Neural progenitor cell (in vitro differentiated cells): ENCODE results near the gene UNC13B. TPM values are rescaled to one million over a fixed set of nuclear protein-coding genes. Genes with fewer than 3 reads are reported as not detected.

Experiments
- DNase-seq: peaks from one replicate; pipeline ENCODE4 v3.0.0-alpha.2; 2016; ENCODE audit warnings: low spot score
- H2AFZ ChIP-seq: fragments of 200-600 bp; sonication (generic); replicated peaks from 2 replicates; pipeline ENCODE4 v1.6.1; 2016; ENCODE audit warnings: antibody characterized with exemption
- H3F3A ChIP-seq: fragments of 200-600 bp; sonication (generic); 2 replicates; pipeline ENCODE4 v1.6.1; 2016; ENCODE audit warnings: antibody characterized with exemption, low read depth
- H3K27ac ChIP-seq: fragments of 200-600 bp; sonication (generic); 2 replicates; pipeline ENCODE4 v1.5.1; 2016; ENCODE audit warnings: mild to moderate bottlenecking
- H3K27me3 ChIP-seq: fragments of 200-600 bp; sonication (generic); 2 replicates; pipeline ENCODE4 v1.6.1; 2016; ENCODE audit warnings: mild to moderate bottlenecking, moderate library complexity
- H3K36me3 ChIP-seq: fragments of 200-600 bp; sonication (generic); 2 replicates; pipeline ENCODE4 v1.5.1; 2016
- H3K4me1 ChIP-seq: fragments of 200-600 bp; sonication (generic); 2 replicates; pipeline ENCODE4 v1.6.1; 2016; ENCODE audit warnings: mixed run types
- H3K4me2 ChIP-seq: fragments of 200-600 bp; sonication (generic); 2 replicates; pipeline ENCODE4 v1.6.1; 2016
- H3K4me3 ChIP-seq: fragments of 200-600 bp; sonication (generic); 2 replicates; pipeline ENCODE4 v1.5.1; 2016
- H3K79me2 ChIP-seq: fragments of 200-600 bp; sonication (generic); 2 replicates; pipeline ENCODE4 v1.6.1; 2016; ENCODE audit warnings: low read depth
- H3K9ac ChIP-seq: fragments of 200-600 bp; sonication (generic); 2 replicates; pipeline ENCODE4 v1.6.1; 2016
- H3K9me3 ChIP-seq: fragments of 200-600 bp; sonication (generic); 2 replicates; pipeline ENCODE4 v1.5.1; 2016; ENCODE audit warnings: low read depth
- H4K20me1 ChIP-seq: fragments of 200-600 bp; sonication (generic); 2 replicates; pipeline ENCODE4 v1.6.1; 2016; ENCODE audit warnings: low read depth
- H3K27ac Mint-ChIP-seq: 3 replicates; pipeline ENCODE4 v1.8.0; 2021; ENCODE audit warnings: mixed read lengths
- H3K27me3 Mint-ChIP-seq: 2 replicates; pipeline ENCODE4 v1.8.0; 2022; ENCODE audit warnings: low read depth, mild to moderate bottlenecking, inconsistent platforms, moderate library complexity, mixed read lengths; ENCODE audit not compliant: insufficient read depth
- H3K36me3 Mint-ChIP-seq: 3 replicates; pipeline ENCODE4 v1.8.0; 2021; ENCODE audit warnings: mixed read lengths
- H3K4me1 Mint-ChIP-seq: 3 replicates; pipeline ENCODE4 v1.8.0; 2021; ENCODE audit warnings: mixed read lengths
- H3K4me3 Mint-ChIP-seq: 3 replicates; pipeline ENCODE4 v1.8.0; 2021; ENCODE audit warnings: mild to moderate bottlenecking, moderate library complexity, mixed read lengths
- H3K9me3 Mint-ChIP-seq: 3 replicates; pipeline ENCODE4 v1.8.0; 2020; ENCODE audit warnings: mixed read lengths
- CTCF ChIP-seq: fragments of 200-600 bp; sonication (generic); IDR thresholded peaks from 2 replicates; pipeline ENCODE4 v1.5.1; 2017; ENCODE audit warnings: antibody characterized with exemption, mild to moderate bottlenecking
- EZH2 ChIP-seq: fragments of 200-600 bp; sonication (generic); IDR thresholded peaks from 2 replicates; pipeline ENCODE4 v1.6.1; 2017; ENCODE audit warnings: antibody characterized with exemption, mild to moderate bottlenecking, moderate library complexity
- EZH2phosphoT487 ChIP-seq: fragments of 200-600 bp; sonication (generic); IDR thresholded peaks from 2 replicates; pipeline ENCODE4 v1.6.1; 2017; ENCODE audit warnings: antibody characterized with exemption
- total RNA-seq: library from RNA; depleted of rRNA; stranded (reverse); fragments of >200 nt; gene quantifications from 2 replicates; pipeline ENCODE4 v1.2.3, GENCODE V29; 2015; ENCODE audit warnings: low replicate concordance

UNC13B gene
- total RNA-seq, 1 donor from 2014 or later = 40.7 TPM

- H3K79me2 ChIP-seq = peaks cover 55% of the 10 kb centered on the region
- no peak overlapping the region for H3K9ac ChIP-seq
- no peak overlapping the region for H3K4me2 ChIP-seq
- TF ChIP-seq EZH2phosphoT487 (no peak), CTCF (no peak), EZH2 (no peak)
- H3K36me3 ChIP-seq = no peaks in the 10 kb centered on the region
- Mint-ChIP-seq H3K36me3 (peaks cover 2% of the 10 kb centered on the region), H3K27ac (no peak overlapping the region), H3K27me3 (peaks cover 2% of the 10 kb centered on the region), H3K9me3 (no peaks in the 10 kb centered on the region), H3K4me3 (no peak overlapping the region), H3K4me1 (peaks cover 3% of the 10 kb centered on the region)
- no peak overlapping the region for H3K4me3 ChIP-seq
- no peaks in the 10 kb centered on the region for H3K27me3 ChIP-seq
- no peak for DNase-seq
- H2AFZ ChIP-seq = no peak overlapping the region
- no peaks in the 10 kb centered on the region for H3K4me1 ChIP-seq
- no peaks in the 10 kb centered on the region for H3F3A ChIP-seq
- H3K9me3 ChIP-seq = no peaks in the 10 kb centered on the region
- no peak overlapping the region for H3K27ac ChIP-seq
- H4K20me1 ChIP-seq = no peaks in the 10 kb centered on the region
These were observed 7.2 kb downstream of the UNC13B start for GRCh38 chr9:35168963-35169362.

DNA sequence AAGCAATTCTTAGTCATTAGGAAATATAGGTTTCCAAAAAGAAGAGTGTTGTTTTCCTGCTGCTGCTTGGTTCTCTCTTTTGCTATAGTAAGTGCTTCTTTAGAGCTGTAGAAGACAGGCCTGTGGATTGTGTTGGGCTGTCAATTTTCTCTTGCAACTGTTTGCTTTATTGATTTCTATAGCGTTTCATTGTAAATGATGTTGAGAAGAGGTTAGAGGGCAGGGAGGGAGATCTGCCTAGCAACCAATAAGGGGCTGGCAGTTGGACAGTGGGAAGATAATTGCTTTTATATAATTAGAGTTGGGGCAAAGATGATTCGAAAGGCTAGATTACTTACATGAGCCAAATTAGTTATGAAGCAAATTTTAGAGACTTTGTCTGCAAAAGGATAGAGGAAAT lies 11.1 kb downstream of the UNC13B start:
- Histone ChIP-seq H3F3A (no peaks in the 10 kb centered on the region), H3K4me1 (no peaks in the 10 kb centered on the region), H3K27ac (no peak overlapping the region), H2AFZ (no peak overlapping the region), H4K20me1 (no peaks in the 10 kb centered on the region), H3K9ac (no peak overlapping the region), H3K9me3 (no peaks in the 10 kb centered on the region), H3K27me3 (no peaks in the 10 kb centered on the region), H3K4me2 (no peak overlapping the region), H3K36me3 (no peaks in the 10 kb centered on the region), H3K79me2 (peaks cover 29% of the 10 kb centered on the region), H3K4me3 (no peak overlapping the region)
- H3K4me1 Mint-ChIP-seq = peaks cover 3% of the 10 kb centered on the region
- no peak for DNase-seq
- H3K9me3 Mint-ChIP-seq = peaks cover 6% of the 10 kb centered on the region
- no peak overlapping the region for H3K4me3 Mint-ChIP-seq
- H3K27ac Mint-ChIP-seq = no peak overlapping the region
- TF ChIP-seq EZH2 (no peak), EZH2phosphoT487 (no peak), CTCF (no peak)
- peaks cover 4% of the 10 kb centered on the region for H3K27me3 Mint-ChIP-seq
- no peaks in the 10 kb centered on the region for H3K36me3 Mint-ChIP-seq

GRCh38 chr9:35177520-35177919 lies 15.7 kb downstream of the UNC13B start:
- no peak for DNase-seq
- Histone ChIP-seq H2AFZ (no peak overlapping the region), H3K9ac (no peak overlapping the region), H3K27ac (no peak overlapping the region), H3K4me2 (no peak overlapping the region), H3F3A (no peaks in the 10 kb centered on the region), H3K27me3 (no peaks in the 10 kb centered on the region), H3K36me3 (no peaks in the 10 kb centered on the region), H3K79me2 (peaks cover 7% of the 10 kb centered on the region), H3K4me1 (no peaks in the 10 kb centered on the region), H3K4me3 (no peak overlapping the region), H3K9me3 (peaks cover 9% of the 10 kb centered on the region), H4K20me1 (no peaks in the 10 kb centered on the region)
- H3K27ac Mint-ChIP-seq = no peak overlapping the region
- H3K4me1 Mint-ChIP-seq = peaks cover 2% of the 10 kb centered on the region
- TF ChIP-seq EZH2phosphoT487 = no peak
- TF ChIP-seq EZH2 = no peak
- TF ChIP-seq CTCF = no peak
- peaks cover 4% of the 10 kb centered on the region for H3K27me3 Mint-ChIP-seq
- H3K9me3 Mint-ChIP-seq = peaks cover 20% of the 10 kb centered on the region
- H3K36me3 Mint-ChIP-seq = no peaks in the 10 kb centered on the region
- no peak overlapping the region for H3K4me3 Mint-ChIP-seq
